Naive B cell (primary cell): ENCODE results near the gene AVP. TPM values are rescaled to one million over a fixed set of nuclear protein-coding genes. Genes with fewer than 3 reads are reported as not detected.
A peak's percentile ranks its signal among the peaks of the same experiment; 100 is the strongest.
"Not testable (repeated sequence)": the region's sequence is repeated elsewhere in the genome, so short reads cannot be mapped to it uniquely, and the experiment has no call there.

Source experiments
- ATAC-seq, 2 donors: fragments of 150-1000 bp; cut with Tn5 transposase; 2 replicates each; pipeline ENCODE4 v1.10.0; 2021; ENCODE audit warnings: low read depth in 2 of 2, mild to moderate bottlenecking in 2 of 2, moderate library complexity in 2 of 2
- DNase-seq: peaks from one replicate; pipeline ENCODE4 v3.0.0; 2022
- H3K27ac Mint-ChIP-seq, 6 donors: one replicate each; pipeline ENCODE4 v1.8.0; 2020 to 2022; ENCODE audit warnings: mild to moderate bottlenecking in 6 of 6, mixed read lengths in 6 of 6, moderate library complexity in 5 of 6, inconsistent platforms in 2 of 6
- H3K27me3 Mint-ChIP-seq, 3 donors: one replicate each; pipeline ENCODE4 v1.8.0; 2021 to 2022; ENCODE audit warnings: mixed read lengths in 3 of 3, mild to moderate bottlenecking in 1 of 3
- H3K36me3 Mint-ChIP-seq, 2 donors: one replicate each; pipeline ENCODE4 v1.8.0; 2020 to 2022; ENCODE audit warnings: mixed read lengths in 2 of 2, inconsistent platforms in 1 of 2, mild to moderate bottlenecking in 1 of 2
- H3K4me1 Mint-ChIP-seq, 3 donors: one replicate each; pipeline ENCODE4 v1.8.0; 2020 to 2022; ENCODE audit warnings: mixed read lengths in 3 of 3, inconsistent platforms in 1 of 3, mild to moderate bottlenecking in 1 of 3, moderate library complexity in 1 of 3
- H3K4me3 Mint-ChIP-seq, 8 donors: one replicate each; pipeline ENCODE4 v1.8.0; 2020 to 2022; ENCODE audit warnings: mild to moderate bottlenecking in 8 of 8, mixed read lengths in 8 of 8, moderate library complexity in 8 of 8, inconsistent platforms in 2 of 8
- H3K9me3 Mint-ChIP-seq, 7 donors: one replicate each; pipeline ENCODE4 v1.8.0; 2020 to 2022; ENCODE audit warnings: mixed read lengths in 7 of 7, mild to moderate bottlenecking in 5 of 7, inconsistent platforms in 2 of 7, moderate library complexity in 1 of 7
- polyA plus RNA-seq, 6 donors: library from polyadenylated mRNA; unstranded; fragments of 300-500 nt; fragmentation: Illumina TruSeq; gene quantifications; one replicate each; pipeline ENCODE4 v1.2.3, GENCODE V29; 2021; ENCODE audit warnings: low read depth in 6 of 6

AVP gene
- polyA plus RNA-seq, 6 donors from 2014 or later, result not detected

DNA sequence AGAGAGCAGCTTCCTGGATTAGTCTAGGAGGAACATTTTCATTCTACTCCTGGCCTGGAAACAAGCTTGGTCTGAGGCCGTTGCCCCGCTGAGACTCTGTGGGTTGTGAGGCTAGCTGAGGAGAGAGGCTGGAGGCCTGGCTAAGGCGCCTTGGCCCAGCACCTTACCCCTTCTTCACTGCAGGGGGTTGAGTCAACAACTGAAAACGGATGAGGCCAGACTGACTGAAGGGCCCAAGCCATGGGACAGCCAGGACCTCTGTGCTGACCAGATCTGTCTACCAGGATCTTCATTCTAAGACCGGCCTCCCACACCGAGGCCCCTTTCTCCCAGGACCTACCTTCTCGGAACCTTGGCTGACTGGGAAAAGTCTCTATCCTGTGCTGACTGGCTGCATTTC, 3.5 kb upstream of the AVP start:
- Mint-ChIP-seq H3K4me1 (peaks cover 14 to 31% (median 26%) of the 10 kb centered on the region in 3 donors), H3K9me3 (peaks cover 0 to 2% (median 0%) of the 10 kb centered on the region in 7 donors), H3K27ac (no peak overlapping the region), H3K36me3 (no peaks in the 10 kb centered on the region), H3K27me3 (peaks cover 27 to 61% (median 49%) of the 10 kb centered on the region in 3 donors), H3K4me3 (peak overlapping the region in 1 of 8 donors; percentile 35)
- no peak for ATAC-seq
- DNase-seq, result no peak

DNA sequence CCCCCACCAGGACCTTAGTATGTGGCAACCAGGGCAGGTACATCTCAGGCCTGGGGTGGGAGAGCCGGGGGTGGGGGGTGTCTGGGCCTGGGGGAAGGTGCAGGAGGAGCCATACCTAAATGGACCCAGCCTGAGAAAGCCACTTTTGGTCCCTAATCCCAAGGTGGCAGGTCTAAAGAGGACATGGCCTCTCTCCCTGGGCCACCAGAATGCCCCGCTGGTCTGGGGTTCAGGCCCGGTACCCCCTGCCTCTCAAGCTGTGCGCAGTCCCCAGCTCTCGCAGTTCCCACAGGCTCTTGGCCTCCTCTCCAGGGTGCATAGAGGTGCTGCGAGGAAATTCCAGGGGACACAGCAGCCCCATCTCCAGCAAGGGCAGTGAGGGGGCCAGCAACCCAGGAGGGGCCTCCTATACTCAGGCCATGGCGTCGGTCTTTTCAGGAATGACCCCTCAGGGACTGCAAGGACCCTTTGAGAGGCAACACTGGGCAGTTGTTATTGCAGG, 1.1 kb upstream of the AVP start:
- H3K36me3 Mint-ChIP-seq, result no peaks in the 10 kb centered on the region
- ATAC-seq (no peak), DNase-seq (no peak)
- no peak overlapping the region for H3K4me3 Mint-ChIP-seq
- peaks cover 41 to 71% (median 69%) of the 10 kb centered on the region in 3 donors for H3K27me3 Mint-ChIP-seq
- H3K27ac Mint-ChIP-seq, result no peak overlapping the region
- peaks cover 0 to 2% (median 0%) of the 10 kb centered on the region in 7 donors for H3K9me3 Mint-ChIP-seq
- H3K4me1 Mint-ChIP-seq, result peaks cover 15 to 32% (median 19%) of the 10 kb centered on the region in 3 donors

DNA sequence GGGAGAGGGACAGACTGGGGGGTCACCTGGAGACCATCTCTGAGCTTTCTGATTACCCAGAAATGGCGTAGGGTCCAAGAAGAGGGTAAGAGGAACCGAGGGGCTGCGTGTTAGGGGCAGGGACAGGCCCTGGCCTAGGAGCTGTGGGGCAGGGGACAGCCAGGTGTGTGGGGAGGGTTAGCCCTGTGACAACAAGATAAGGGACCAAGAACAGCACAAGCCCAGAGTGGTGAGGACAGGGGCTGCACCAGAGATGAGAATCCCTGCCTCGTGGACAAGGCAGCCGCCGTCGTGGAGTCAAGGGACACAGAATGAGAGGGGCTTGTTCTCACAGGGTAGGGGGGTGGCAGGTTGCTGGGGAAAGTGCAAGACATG, 449 bp upstream of the AVP start:
- peak overlapping the region in 1 of 6 donors; percentile 11 for H3K27ac Mint-ChIP-seq
- ATAC-seq (no peak), DNase-seq (no peak)
- peaks cover 38 to 71% (median 70%) of the 10 kb centered on the region in 3 donors for H3K27me3 Mint-ChIP-seq
- H3K4me1 Mint-ChIP-seq, result peaks cover 15 to 27% (median 15%) of the 10 kb centered on the region in 3 donors
- H3K9me3 Mint-ChIP-seq, result peaks cover 0 to 2% (median 0%) of the 10 kb centered on the region in 7 donors
- peak overlapping the region in 2 of 8 donors; percentile 6 to 12 for H3K4me3 Mint-ChIP-seq
- H3K36me3 Mint-ChIP-seq, result no peaks in the 10 kb centered on the region

DNA sequence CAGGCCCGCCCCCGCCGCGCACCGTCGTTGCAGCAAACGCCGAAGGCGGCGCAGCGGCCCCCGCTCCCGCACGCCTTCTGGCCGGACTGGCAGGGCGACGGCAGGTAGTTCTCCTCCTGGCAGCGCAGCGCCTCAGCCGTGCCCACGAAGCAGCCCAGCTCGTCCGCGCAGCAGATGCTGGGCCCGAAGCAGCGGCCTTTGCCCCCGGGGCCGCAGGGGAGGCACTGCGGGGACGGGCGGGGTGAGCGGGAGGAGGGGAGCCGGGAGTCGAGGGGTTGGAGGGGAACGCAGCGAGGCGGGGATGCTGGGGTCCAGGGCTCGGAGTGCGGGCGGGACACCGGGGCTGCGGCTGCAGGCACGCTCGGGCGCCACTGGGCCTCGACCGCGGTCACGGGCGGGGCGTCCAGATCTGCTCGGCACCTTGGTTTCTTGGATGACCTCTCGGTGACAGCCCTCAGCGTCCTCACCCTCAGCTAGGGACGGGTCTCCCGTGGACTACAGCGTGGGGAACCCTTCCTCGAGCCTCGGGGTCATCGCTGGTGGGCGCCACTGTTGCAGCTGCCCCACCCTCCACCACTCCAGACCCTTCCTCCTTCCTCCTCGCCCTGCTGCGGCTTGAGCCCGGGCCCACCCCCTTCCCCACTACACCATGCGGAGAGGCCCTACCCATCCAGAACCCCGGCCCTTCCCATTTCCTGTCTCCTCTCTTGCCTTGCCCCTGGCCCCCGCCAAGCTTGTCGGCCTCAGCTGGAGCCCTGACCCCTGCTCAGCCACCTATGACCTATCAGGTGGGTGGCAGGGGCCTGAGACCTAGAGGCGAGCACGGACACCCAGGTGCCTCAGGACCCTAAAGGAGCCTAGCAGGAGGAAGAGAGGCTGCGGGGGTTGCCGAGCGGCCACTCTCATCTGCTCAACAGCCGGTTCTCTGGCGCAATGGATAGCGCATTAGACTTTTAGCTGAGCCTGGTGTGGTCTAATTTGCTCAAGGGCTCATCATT, 1.3 kb downstream of the AVP start:
- H3K27ac Mint-ChIP-seq, result peak overlapping the region in 1 of 6 donors; percentile 97
- H3K27me3 Mint-ChIP-seq, result peaks cover 44 to 71% (median 70%) of the 10 kb centered on the region in 3 donors
- DNase-seq (no peak), ATAC-seq (peak; percentile 38 to 47)
- no peaks in the 10 kb centered on the region for H3K9me3 Mint-ChIP-seq
- H3K4me3 Mint-ChIP-seq, result peak overlapping the region; percentile 18 to 82 (median 75)
- no peaks in the 10 kb centered on the region for H3K36me3 Mint-ChIP-seq
- peaks cover 15 to 27% (median 15%) of the 10 kb centered on the region in 3 donors for H3K4me1 Mint-ChIP-seq

DNA sequence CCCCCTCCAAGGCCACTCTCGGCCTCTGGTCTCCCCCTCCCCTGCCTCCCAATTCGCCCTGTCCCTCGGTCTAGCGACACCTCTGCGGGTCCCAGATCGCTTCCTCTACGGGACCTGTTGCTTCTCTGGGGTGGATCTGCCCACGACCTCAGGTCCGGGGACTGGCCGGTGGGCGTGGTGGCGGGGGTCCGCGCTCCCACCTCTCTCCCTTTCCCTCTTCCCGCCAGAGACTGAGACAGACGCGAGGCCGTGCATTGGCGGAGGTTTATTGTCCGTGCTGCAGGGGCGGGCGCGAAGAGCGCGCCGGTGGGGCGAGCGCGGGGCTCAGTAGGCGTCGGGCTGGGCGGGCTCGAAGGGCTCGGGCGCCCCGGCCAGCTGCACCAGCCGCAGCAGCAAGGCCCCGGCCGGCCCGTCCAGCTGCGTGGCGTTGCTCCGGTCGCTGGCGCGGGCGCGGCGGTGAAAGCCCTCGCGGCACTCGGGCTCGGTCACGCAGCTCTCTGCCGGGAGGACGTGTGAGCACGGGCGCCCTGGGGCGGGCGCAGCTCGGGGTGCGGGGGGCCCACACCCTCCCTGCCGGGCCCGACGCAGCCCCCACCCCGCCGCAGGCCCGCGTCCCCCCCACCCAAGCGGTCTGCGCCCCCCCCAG, 2.1 kb downstream of the AVP start:
- Mint-ChIP-seq H3K4me3 (peak overlapping the region in 7 of 8 donors; percentile 58 to 85 (median 78)), H3K9me3 (no peaks in the 10 kb centered on the region), H3K27me3 (peaks cover 50 to 76% (median 75%) of the 10 kb centered on the region in 3 donors), H3K36me3 (no peaks in the 10 kb centered on the region), H3K4me1 (peaks cover 17 to 27% (median 19%) of the 10 kb centered on the region in 3 donors), H3K27ac (peak overlapping the region in 1 of 6 donors; percentile 60)
- ATAC-seq, result peak; percentile 41 to 46
- DNase-seq, result no peak

DNA sequence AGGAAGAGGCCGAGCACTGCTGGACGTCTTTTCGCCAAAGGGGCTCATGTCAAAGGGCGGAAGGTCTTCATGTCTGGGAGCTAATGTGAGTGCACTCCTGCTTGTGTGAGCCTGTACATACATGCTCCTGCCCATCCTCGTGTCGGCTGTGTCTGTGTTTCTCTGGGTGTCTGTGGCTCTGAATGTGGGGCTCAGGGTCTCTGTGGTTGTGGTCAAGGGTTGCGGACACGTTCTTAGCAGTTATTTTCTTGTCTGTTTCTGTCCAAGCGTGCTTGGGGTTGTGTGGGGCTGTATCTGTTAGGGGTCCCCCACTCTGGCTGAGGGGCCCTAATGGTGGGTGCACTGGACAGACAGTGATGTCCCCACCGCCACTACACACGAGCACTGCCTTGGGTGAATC, 2.9 kb downstream of the AVP start:
- Mint-ChIP-seq H3K27ac (peak overlapping the region in 2 of 6 donors; percentile 34 to 44), H3K9me3 (no peaks in the 10 kb centered on the region), H3K27me3 (peaks cover 53 to 81% (median 79%) of the 10 kb centered on the region in 3 donors), H3K4me1 (peaks cover 17 to 27% (median 19%) of the 10 kb centered on the region in 3 donors), H3K36me3 (no peaks in the 10 kb centered on the region), H3K4me3 (peak overlapping the region; percentile 52 to 80 (median 75))
- DNase-seq, result no peak
- no peak for ATAC-seq

DNA sequence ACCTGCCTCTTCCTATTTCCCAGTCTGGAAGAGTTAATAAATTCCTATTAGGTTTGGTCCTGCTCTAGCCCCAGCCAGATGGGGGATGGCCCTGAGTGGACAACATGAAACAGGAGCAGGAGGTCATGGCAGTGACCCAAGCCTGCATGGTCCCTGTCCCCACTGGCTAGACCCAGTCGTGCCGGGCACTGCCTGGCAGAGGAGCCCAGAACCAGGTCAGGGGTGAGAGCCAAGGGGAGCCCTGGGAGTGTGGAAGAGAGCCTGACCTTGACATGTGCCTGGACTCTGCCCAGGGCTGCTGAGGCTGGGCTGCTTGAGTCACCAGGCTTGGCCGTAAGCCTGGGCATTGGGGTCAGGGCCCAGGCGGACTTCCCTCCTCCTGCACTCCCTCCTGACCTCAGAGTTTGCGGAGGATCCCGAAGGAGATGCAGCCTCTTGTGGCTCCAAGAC, 3.6 kb downstream of the AVP start:
- ATAC-seq (no peak), DNase-seq (no peak)
- peak overlapping the region in 7 of 8 donors; percentile 18 to 75 (median 39) for H3K4me3 Mint-ChIP-seq
- peaks cover 54 to 88% (median 85%) of the 10 kb centered on the region in 3 donors for H3K27me3 Mint-ChIP-seq
- H3K9me3 Mint-ChIP-seq, result no peaks in the 10 kb centered on the region
- H3K4me1 Mint-ChIP-seq, result peaks cover 17 to 27% (median 19%) of the 10 kb centered on the region in 3 donors
- no peaks in the 10 kb centered on the region for H3K36me3 Mint-ChIP-seq
- H3K27ac Mint-ChIP-seq, result no peak overlapping the region

DNA sequence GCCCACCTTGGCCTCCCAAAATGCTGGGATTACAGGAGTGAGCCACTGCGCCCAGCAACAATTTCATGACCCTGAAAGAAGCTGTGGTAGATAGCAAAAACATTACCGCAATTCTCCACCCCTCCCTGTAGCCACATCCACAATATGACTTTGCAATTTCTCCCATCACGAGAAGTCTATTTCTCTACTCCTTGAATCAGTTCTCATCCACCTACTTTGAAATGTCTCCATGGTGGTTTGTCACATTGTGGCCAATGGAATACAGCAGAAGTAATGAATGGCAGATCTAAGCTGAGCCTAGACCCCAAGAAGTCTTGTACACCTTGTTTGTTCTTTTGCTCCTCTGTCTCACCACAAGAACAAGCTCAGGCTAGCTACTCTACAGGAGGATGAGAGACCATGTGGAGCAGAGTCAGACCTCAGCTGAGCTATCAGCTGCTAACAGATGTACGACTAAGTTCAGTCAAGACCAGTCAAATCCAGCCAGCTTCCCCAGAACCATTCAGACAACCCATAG, 6.8 kb downstream of the AVP start:
- ATAC-seq, result no peak
- no peak for DNase-seq
- Mint-ChIP-seq H3K9me3 (no peaks in the 10 kb centered on the region), H3K36me3 (no peaks in the 10 kb centered on the region), H3K4me3 (no peak overlapping the region), H3K4me1 (peaks cover 9 to 15% (median 11%) of the 10 kb centered on the region in 3 donors), H3K27me3 (peaks cover 49 to 68% (median 56%) of the 10 kb centered on the region in 3 donors), H3K27ac (no peak overlapping the region)

DNA sequence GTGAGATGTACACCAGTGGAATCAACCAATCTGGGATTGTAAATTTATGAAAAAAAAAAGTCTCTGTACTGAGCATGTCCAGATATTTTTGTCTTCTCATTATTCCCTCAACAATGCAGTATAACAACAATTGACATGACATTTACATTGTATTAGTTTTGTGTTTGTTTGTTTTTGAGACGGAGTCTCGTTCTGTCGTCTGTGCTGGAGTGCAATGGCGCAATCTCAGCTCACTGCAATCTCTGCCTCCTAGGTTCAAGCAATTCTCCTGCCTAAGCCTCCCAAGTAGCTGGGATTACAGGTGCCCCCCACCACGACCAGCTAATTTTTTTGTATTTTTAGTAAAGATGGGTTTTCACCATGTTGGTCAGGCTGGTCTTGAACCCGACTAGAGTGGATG, 9.2 kb downstream of the AVP start:
- Mint-ChIP-seq H3K27ac (peak overlapping the region in 1 of 6 donors; percentile 50), H3K27me3 (peaks cover 30 to 46% (median 34%) of the 10 kb centered on the region in 3 donors), H3K4me1 (peaks cover 15 to 22% (median 18%) of the 10 kb centered on the region in 3 donors), H3K4me3 (peak overlapping the region in 1 of 8 donors; percentile 56)
- H3K9me3 Mint-ChIP-seq, H3K36me3 Mint-ChIP-seq, DNase-seq, ATAC-seq: not testable (repeated sequence)

DNA sequence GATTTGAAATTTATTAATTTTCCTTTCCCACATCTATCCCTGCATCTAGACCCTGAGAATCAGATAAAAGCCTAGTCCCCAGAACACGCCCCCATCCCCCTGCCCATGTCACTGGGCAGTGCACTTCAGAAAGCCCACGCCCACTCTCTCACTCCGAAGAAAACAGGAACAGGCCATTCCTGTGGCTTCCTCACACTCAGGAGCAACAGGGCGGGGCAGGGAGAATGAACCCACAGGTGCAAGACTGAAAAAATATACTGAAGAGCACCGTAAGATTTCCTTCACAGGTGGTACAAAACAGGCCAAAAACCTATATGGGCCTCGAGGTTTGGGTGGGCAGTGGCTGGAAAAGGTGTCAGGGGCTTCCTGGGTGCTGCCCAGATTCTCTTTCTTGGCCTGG, 9.7 kb downstream of the AVP start:
- H3K9me3 Mint-ChIP-seq, result no peaks in the 10 kb centered on the region
- H3K36me3 Mint-ChIP-seq, result no peaks in the 10 kb centered on the region
- DNase-seq (no peak), ATAC-seq (no peak)
- H3K27me3 Mint-ChIP-seq, result peaks cover 28 to 41% (median 29%) of the 10 kb centered on the region in 3 donors
- peaks cover 15 to 22% (median 18%) of the 10 kb centered on the region in 3 donors for H3K4me1 Mint-ChIP-seq
- no peak overlapping the region for H3K27ac Mint-ChIP-seq
- peak overlapping the region in 1 of 8 donors; percentile 66 for H3K4me3 Mint-ChIP-seq

DNA sequence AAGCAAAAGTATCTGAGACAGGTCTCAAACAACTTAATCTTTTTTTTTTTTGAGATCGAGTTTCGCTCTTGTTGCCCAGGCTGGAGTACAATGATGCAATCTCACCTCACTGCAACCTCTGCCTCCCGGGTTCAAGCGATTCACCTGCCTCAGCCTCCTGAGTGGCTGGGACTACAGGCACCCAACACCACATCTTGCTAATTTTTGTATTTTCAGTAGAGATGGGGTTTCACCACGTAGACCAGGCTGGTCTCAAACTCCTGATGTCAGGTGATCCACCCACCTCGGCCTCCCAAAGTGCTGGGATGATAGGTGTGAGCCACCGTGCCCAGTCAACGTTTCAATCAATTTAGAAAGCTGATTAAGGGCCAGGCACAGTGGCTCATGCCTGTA, 11.3 kb downstream of the AVP start:
- H3K4me1 Mint-ChIP-seq, result peaks cover 15 to 30% (median 24%) of the 10 kb centered on the region in 3 donors
- peaks cover 18 to 27% (median 19%) of the 10 kb centered on the region in 3 donors for H3K27me3 Mint-ChIP-seq
- H3K36me3 Mint-ChIP-seq, DNase-seq, ATAC-seq, H3K9me3 Mint-ChIP-seq: not testable (repeated sequence)
- peak overlapping the region in 2 of 6 donors; percentile 56 to 92 for H3K27ac Mint-ChIP-seq
- peak overlapping the region in 6 of 8 donors; percentile 28 to 90 (median 76) for H3K4me3 Mint-ChIP-seq

DNA sequence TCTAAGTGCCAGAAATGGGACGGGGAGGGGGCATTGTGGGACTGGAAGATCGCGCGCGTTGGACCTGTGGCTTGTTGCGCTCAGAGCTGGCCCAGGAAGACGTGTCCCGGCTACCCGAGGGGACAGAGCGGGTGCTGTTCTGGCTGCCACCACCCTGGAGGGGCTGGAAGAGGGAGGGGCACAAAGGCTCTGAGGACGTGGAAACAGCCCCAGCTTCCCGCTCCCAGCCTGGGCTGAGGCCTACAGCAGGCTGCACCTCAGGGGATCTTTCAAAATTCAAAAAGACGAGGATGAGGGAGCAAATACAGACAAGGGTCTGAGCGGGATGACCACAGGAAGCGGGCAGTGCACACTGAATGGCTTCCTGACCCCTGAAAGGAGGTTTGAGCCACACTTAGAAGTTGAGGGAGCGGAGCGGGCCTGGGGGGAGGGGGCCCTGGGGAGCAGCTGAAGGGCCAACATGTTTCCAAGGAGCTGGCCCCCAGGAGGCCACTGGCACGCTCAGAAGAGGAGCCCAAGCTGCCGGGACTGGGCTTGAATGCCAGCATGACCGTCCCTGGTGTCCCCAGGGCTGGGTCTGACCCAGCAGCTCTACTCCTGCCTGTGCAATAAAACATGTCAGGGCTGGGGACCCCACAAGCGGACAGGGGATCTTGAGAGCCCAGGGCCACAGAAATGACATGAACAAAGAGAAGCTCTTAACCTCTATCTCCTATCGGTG, 11.8 kb downstream of the AVP start:
- peaks cover 0 to 5% of the 10 kb centered on the region in 2 donors for H3K36me3 Mint-ChIP-seq
- no peaks in the 10 kb centered on the region for H3K9me3 Mint-ChIP-seq
- ATAC-seq (no peak), DNase-seq (no peak)
- peaks cover 13 to 21% (median 15%) of the 10 kb centered on the region in 3 donors for H3K27me3 Mint-ChIP-seq
- peaks cover 14 to 35% (median 24%) of the 10 kb centered on the region in 3 donors for H3K4me1 Mint-ChIP-seq
- H3K27ac Mint-ChIP-seq, result peak overlapping the region; percentile 78 to 96 (median 92)
- peak overlapping the region; percentile 75 to 90 (median 88) for H3K4me3 Mint-ChIP-seq
